Fibroblast of villous mesenchyme (primary cell): Measurements from ENCODE around the gene MRPL58. TPM values are rescaled to one million over a fixed set of nuclear protein-coding genes. Genes with fewer than 3 reads are reported as not detected.

ENCODE experiments used
- DNase-seq: peaks from one replicate; pipeline ENCODE4 v3.0.0-alpha.2; 2010; ENCODE audit warnings: low read depth
- H3K4me3 ChIP-seq: 2 replicates; pipeline ENCODE4 v1.5.1; 2011; ENCODE audit warnings: low read depth, mild to moderate bottlenecking, low read length
- total RNA-seq: library from RNA; depleted of rRNA; stranded (reverse); fragments of >200 nt; gene quantifications from 2 replicates; pipeline ENCODE4 v1.2.3, GENCODE V29; 2012
- TF ChIP-seq, protein P1 (sequence below): IDR thresholded peaks from 2 replicates; pipeline ENCODE4 v1.5.1; 2012; ENCODE audit warnings: low read depth, mild to moderate bottlenecking, low read length; ENCODE audit not compliant: insufficient read depth

Gene MRPL58
- total RNA-seq, 1 donor = 23.7 TPM

DNA sequence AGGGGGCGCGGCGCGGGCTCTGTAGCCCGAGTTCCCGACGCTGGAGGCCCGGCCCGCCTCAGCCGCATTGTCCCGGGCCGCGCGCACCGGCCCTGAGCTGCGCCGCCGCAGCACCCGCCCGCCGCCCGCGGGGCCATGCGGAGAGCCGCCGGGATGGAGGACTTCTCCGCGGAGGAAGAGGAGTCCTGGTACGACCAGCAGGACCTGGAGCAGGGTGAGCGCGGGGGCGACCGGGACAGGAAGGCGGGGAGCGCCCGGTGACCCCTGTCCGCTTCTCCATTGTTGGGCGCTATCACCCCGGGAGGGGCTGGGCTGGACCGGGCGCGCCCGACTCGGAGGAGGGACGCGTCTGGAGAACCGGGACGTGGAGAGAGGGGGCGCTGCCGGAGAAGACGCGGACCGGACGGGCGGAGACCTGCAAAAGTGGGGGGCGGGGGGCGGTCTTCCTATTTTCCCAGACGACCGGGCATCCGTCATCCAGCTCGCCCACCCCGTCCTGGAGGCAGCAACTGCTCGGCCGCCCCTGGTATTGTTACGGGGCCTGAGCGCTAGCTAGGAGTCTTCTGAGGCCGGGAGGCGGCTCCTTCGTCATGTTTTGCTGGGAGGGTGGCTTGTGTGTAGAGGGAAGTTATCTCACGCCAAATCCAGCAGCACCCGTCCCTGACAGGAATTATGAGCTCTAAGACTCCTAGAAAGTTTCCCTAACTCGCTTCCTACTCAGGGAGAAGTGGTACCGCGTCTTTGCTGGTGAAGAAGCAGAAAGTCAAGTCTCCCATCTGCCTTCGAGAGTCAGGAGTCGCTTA is 24.4 kb upstream of the MRPL58 start:
- TF ChIP-seq, protein P1, sequence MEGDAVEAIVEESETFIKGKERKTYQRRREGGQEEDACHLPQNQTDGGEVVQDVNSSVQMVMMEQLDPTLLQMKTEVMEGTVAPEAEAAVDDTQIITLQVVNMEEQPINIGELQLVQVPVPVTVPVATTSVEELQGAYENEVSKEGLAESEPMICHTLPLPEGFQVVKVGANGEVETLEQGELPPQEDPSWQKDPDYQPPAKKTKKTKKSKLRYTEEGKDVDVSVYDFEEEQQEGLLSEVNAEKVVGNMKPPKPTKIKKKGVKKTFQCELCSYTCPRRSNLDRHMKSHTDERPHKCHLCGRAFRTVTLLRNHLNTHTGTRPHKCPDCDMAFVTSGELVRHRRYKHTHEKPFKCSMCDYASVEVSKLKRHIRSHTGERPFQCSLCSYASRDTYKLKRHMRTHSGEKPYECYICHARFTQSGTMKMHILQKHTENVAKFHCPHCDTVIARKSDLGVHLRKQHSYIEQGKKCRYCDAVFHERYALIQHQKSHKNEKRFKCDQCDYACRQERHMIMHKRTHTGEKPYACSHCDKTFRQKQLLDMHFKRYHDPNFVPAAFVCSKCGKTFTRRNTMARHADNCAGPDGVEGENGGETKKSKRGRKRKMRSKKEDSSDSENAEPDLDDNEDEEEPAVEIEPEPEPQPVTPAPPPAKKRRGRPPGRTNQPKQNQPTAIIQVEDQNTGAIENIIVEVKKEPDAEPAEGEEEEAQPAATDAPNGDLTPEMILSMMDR = peak; percentile 43
- peak overlapping the region; percentile 74 for H3K4me3 ChIP-seq
- peak; percentile 84 for DNase-seq

DNA sequence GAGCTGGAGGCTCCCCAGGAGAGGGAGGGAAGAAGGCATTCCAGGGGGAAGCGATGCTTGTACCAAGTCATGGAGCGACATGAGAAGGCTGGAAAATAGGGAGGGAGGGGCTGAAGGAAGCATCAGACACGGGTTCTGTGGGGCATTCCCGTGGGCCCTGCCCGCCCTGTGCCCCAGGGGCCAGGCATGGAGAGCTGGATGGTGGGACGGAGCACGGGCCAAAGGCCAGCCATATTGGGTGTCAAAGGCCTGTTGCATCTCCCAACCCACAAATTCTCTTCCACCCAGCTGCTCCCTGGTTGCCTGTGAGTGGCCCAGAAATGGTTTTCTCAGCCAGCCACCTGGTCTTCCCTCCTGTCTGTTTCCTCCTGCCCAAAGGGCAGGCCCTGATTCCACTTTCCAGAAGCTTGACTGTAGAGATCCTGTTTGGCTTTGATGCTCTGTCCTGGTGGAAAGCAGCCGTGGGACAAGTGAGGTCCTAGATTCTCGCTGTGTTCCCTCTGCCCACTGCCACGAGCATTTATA is 21.8 kb upstream of the MRPL58 start:
- H3K4me3 ChIP-seq = no peak overlapping the region
- TF ChIP-seq, protein P1 = no peak
- DNase-seq = no peak

DNA sequence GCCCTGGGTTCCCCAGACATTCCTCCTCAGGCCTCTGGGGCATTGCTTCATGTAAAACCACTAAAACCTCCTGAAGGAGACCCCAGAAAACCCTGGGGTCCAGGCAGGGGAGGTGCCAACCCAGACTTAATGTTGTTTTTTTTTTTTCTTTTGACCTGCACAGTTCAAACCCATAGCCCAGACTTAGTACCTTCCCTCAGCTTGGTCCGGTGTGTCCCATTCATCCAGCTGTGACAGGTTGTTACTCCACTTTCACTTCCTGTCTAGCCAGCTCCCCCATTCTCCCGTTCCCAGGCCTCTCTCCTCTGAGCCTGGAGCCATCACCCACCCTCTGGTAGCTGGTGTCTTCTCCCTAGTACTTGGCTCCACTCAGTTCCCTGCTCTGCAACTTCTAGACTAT is 20.2 kb upstream of the MRPL58 start:
- no peak overlapping the region for H3K4me3 ChIP-seq

DNA sequence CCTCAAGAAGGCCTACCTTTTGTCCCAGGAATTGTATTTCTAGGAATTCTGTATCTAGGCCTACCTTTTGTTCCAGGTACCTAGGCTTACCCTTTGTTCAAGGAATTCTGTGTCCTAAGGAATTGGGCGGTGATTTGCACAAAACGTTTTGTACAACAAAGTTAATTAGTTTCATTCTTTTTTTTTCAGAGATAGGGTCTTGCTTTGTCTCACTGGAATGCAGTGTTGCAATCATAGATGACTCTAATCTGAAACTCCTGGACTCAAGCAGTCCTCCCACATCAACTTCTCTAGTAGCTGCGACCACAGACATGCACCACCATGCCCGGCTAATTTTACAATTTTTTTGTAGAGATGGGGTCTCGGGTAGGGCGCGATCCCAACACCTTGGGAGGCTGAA is 18.0 kb upstream of the MRPL58 start:
- no peak overlapping the region for H3K4me3 ChIP-seq
- DNase-seq = peak; percentile 63
- TF ChIP-seq, protein P1 = no peak

More for the DNA sequence above, 20.2 kb upstream of the MRPL58 start:
- no peak for DNase-seq
- TF ChIP-seq, protein P1 = no peak

DNA sequence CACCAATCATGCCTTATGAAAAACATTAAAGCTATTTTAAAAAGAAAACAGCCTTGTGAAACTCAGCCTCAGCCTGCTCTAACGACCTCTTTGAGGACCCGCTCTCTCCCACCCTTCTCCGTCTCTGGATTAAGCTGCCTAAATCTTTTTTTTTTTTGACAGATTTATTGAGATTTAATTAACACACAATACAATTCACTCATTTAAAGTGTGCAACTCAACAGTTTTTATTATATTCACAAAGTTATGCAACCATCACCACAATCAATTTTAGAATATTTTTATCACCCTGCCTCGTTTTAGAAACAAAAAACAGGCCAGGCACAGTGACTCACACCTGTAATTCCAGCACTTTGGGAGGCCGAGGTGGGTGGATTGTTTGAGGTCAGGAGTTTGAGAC is 16.6 kb upstream of the MRPL58 start:
- no peak overlapping the region for H3K4me3 ChIP-seq
- DNase-seq = peak; percentile 38
- TF ChIP-seq, protein P1 = no peak

DNA sequence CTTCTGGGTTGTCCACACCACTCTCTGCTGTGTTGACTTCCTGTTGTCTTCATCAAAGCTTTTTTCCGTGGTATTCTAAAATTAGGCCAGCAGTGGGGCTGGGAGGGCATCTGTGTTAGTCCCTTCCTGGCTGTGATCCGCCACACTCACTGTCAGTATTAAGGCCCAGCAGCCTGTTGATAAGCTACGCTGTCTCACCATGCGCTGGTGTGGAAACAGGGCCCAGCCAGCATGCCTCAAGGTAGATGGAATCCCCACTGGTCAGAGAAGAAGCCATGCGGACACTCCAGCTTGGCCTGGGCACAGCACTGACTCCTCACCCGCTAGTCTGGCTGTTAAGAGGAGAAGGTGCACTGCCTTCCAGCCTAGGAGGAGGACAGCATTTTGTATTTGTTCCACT is 13.7 kb upstream of the MRPL58 start:
- DNase-seq = no peak
- TF ChIP-seq, protein P1 = no peak
- no peak overlapping the region for H3K4me3 ChIP-seq
